D721Med (cell line): ENCODE measurements around the gene RASSF6.

Experiments
- DNase-seq: peaks from one replicate; pipeline ENCODE4 v3.0.0; 2011; ENCODE audit warnings: low spot score; ENCODE audit not compliant: insufficient read length
- FAIRE-seq: peaks from 2 replicates; lab custom pipeline; 2011; peaks lifted over from hg19 to GRCh38; lab: Jason Lieb, UNC
- TF ChIP-seq, protein P1 (sequence below): IDR thresholded peaks from 2 replicates; pipeline ENCODE4 v1.5.1; 2012; ENCODE audit warnings: mild to moderate bottlenecking, control low read depth; ENCODE audit not compliant: insufficient read depth; ENCODE audit errors: missing control alignments

RASSF6 gene

DNA sequence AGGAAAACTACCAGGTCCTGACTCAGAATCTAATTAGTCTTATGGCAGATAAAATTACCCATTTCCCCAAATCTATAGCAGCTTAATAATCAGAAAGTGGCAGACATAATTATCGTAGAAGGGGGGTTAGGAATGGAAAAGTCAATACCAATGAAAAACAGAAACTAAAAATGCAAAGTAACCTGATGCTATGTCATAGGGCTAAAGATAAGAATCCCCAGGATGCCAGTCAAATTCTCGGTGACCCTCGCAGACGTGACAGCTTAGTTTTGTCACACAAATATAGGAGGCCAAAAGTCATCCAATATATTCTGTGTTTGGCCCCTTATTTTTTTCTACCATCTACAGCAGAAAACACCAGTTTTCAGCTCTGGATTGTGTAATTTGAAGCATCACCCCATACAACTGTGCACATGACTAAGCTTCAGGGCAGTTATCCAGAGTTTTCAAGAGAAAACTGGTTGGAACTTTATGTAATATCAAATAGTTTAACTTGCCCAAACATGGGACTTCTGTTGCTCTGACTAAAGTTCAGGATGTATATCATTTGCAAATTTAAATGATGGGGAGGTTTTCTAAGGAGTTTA is 30.9 kb downstream of the RASSF6 start:
- no peak for DNase-seq
- FAIRE-seq: no peak
- TF ChIP-seq, protein P1, sequence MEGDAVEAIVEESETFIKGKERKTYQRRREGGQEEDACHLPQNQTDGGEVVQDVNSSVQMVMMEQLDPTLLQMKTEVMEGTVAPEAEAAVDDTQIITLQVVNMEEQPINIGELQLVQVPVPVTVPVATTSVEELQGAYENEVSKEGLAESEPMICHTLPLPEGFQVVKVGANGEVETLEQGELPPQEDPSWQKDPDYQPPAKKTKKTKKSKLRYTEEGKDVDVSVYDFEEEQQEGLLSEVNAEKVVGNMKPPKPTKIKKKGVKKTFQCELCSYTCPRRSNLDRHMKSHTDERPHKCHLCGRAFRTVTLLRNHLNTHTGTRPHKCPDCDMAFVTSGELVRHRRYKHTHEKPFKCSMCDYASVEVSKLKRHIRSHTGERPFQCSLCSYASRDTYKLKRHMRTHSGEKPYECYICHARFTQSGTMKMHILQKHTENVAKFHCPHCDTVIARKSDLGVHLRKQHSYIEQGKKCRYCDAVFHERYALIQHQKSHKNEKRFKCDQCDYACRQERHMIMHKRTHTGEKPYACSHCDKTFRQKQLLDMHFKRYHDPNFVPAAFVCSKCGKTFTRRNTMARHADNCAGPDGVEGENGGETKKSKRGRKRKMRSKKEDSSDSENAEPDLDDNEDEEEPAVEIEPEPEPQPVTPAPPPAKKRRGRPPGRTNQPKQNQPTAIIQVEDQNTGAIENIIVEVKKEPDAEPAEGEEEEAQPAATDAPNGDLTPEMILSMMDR: no peak

DNA sequence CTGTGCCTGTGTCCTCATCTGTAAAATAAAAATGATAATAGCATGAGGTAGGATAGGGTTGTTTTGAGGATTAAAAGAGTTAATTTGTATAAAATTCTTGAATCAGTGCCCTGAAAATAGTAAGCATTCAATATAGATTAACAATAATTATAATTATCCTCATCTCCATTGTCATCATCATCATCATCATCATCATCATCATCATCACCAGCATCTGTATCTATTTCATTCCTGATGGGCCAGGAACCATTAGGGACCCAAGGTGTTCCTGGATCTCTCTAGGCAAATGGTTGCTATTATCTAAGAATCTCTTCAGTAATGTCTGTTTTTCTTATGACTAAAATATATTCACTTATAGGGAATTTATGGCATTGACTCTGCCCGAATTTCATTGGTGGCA is 31.6 kb downstream of the RASSF6 start:
- TF ChIP-seq, protein P1: no peak
- DNase-seq (no peak), FAIRE-seq (no peak)

DNA sequence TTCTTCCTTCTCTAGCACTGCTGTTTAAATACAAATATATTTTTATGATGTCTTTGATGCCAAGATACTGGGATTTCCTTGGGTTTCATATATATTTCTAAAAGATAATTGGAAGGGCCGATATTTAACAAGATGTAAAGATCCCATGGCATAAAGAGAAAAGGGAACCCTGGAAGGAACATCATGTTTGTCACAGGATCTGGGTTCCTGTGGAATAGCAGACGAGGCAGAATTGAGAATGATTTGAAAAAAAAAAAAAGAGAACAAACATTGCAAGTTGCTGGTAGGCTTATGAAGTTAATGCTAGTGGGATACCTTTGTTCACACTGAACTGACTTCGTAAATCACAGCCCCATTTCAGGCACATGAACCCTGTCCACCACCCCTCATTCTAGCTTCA is 33.6 kb downstream of the RASSF6 start:
- DNase-seq: no peak
- FAIRE-seq: no peak
- TF ChIP-seq, protein P1: no peak

DNA sequence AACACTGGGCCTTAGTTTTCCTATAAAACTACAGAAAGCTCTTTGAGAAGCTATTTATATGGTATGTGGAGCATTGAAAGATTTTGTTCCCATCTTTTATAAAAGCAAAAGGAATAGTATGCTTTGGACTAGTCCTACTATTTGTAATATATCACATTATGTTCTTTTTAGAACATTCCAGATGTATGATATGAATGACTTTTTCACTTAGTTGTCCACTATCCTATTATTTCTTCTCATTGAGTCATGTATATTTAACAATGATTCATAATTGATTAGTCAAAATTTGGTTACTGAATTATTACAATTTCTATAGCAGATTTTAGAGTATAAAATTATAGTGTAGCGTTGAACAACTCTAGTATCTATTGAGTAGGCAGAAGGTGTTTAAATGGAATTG is 34.2 kb downstream of the RASSF6 start:
- TF ChIP-seq, protein P1: no peak
- DNase-seq: no peak
- no peak for FAIRE-seq

DNA sequence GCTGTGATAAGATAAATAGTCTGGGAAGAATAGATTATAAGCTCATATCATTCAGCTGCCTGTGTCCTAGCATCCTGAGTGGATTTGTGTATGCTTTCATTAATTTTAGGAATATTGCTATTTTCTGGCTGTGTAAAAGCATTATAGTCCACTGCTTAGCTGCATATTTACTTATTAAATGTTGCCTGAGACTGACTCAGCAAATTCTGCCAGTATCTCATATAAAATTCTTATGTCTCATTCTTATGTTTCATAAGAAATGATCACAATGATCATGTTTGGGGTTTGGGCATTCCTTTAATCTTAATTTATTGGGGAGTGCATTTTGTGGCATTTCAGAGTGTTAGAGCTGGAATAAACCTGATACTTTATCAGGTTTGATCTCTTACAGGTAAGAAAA is 34.9 kb downstream of the RASSF6 start:
- FAIRE-seq (no peak), DNase-seq (no peak)
- TF ChIP-seq, protein P1: no peak

DNA sequence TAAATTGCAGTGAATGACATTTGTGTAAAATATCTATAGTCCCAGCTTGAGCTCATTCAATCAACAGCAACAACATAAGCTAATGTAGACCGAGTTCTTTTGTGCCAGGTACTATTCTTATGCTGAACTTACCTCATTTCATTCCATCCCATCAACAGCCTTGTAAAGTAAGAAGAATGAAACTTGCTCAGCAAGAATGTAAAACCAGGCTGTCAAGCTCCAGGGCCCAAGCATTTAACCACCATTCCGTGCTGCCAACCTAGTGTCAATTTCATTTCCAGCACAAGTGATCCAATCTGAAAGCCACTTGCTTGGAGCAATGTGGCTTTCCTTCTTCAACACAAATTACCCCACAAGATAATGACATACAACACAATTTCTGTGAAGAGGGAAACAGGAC is 36.6 kb downstream of the RASSF6 start:
- FAIRE-seq (no peak), DNase-seq (no peak)
- TF ChIP-seq, protein P1: no peak

DNA sequence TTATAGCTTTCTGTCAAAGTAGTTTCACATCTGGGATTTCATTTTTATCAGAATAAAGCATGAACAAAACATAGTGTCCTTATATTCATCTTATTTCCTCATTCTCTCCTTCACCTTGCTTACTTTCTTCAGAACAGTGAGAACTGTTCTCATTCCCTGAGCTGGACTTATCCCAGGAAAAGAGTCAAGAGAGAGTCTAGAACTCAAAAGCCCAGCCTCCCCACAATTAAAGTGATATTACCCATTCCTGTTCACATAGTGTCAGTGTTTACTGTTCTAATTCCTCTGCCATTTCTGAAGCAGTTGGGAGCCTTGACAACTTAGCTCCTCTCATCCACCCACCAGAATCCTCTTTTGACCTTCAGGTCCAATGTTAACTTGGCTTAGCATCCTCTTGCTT is 42.9 kb downstream of the RASSF6 start:
- TF ChIP-seq, protein P1: no peak
- no peak for DNase-seq
- no peak for FAIRE-seq
